K562 (cell line): ENCODE measurements around the gene PNMA5. TPM values are rescaled to one million over a fixed set of nuclear protein-coding genes. Genes with fewer than 3 reads are reported as not detected.
"Not testable (repeated sequence)": the region's sequence is repeated elsewhere in the genome, so short reads cannot be mapped to it uniquely, and the experiment has no call there.

ENCODE experiments used
- ATAC-seq: fragments of 200-7000 bp; cut with Tn5 transposase; 3 replicates; pipeline ENCODE4 v1.9.1; 2020; ENCODE audit warnings: moderate library complexity
- BruUV-seq: library from RNA; stranded (reverse); fragments of 400-500 nt; replicated peaks from 2 replicates; lab custom pipeline; 2021; lab: Mats Ljungman, UMichigan
- CTCF ChIA-PET: fragments of 300-600 bp; formaldehyde crosslinking; extraction: SDS; loops from one replicate; lab custom pipeline; 2021; ENCODE audit warnings: low intra/inter-chr PET ratio; lab: Yijun Ruan, JAX
- POLR2A ChIA-PET: fragments of 300-600, 350-650 bp; sonication (Branson Sonifier 250); formaldehyde crosslinking; extraction: SDS; loops from one replicate; lab custom pipeline; 2021; ENCODE audit warnings: antibody characterized with exemption, inconsistent platforms; lab: Yijun Ruan, JAX
- DNase-seq, 4 experiments: peaks; one replicate each; pipeline versions ENCODE4 v3.0.0 to v3.0.0-alpha.2; 2011 to 2018; ENCODE audit warnings: low spot score in 3 of 4, mixed read lengths in 3 of 4; ENCODE audit errors: extremely low read depth in 1 of 4
- FAIRE-seq: peaks from 2 replicates; lab custom pipeline; 2011; peaks lifted over from hg19 to GRCh38; lab: Jason Lieb, UNC
- H2AFZ ChIP-seq: 2 replicates; pipeline ENCODE4 v1.6.0; 2011; ENCODE audit warnings: low read depth, low read length, control low read depth, inconsistent platforms
- H3K27ac ChIP-seq: fragments of 200-600 bp; 3 replicates; pipeline ENCODE4 v1.8.0; 2011; ENCODE audit warnings: low read depth, mild to moderate bottlenecking, control low read depth, inconsistent platforms, low read length, moderate library complexity, mixed read lengths; ENCODE audit errors: extremely low read depth
- H3K27me3 ChIP-seq, 2 experiments: fragments of 300-600 bp in 1 of 2; 2 replicates in 1 of 2; 3 replicates in 1 of 2; pipeline versions ENCODE4 v1.6.0 to v1.8.0; 2011; ENCODE audit warnings: inconsistent platforms in 2 of 2, low read length in 2 of 2, mild to moderate bottlenecking in 1 of 2, mixed read lengths in 1 of 2, moderate library complexity in 1 of 2; ENCODE audit not compliant: control insufficient read depth in 2 of 2, insufficient read depth in 2 of 2
- H3K36me3 ChIP-seq: fragments of 300-600 bp; 3 replicates; pipeline ENCODE4 v1.8.0; 2011; ENCODE audit warnings: mild to moderate bottlenecking, low read length, inconsistent platforms; ENCODE audit not compliant: control insufficient read depth, insufficient read depth
- H3K4me1 ChIP-seq, 2 experiments: fragments of 200-600 bp in 1 of 2; replicated peaks in 1 of 2; 2 replicates in 1 of 2; 3 replicates in 1 of 2; pipeline versions ENCODE4 v1.5.1 to v1.8.0; 2011; ENCODE audit warnings: inconsistent platforms in 2 of 2, low read length in 2 of 2, mild to moderate bottlenecking in 1 of 2, mixed read lengths in 1 of 2, moderate library complexity in 1 of 2; ENCODE audit not compliant: control insufficient read depth in 2 of 2, insufficient read depth in 2 of 2
- H3K4me2 ChIP-seq: 2 replicates; pipeline ENCODE4 v1.6.1; 2011; ENCODE audit warnings: low read length, control low read depth, inconsistent platforms, mixed read lengths; ENCODE audit not compliant: insufficient read depth
- H3K4me3 ChIP-seq: fragments of 200-600 bp; sonication (generic), shearing (Covaris generic); 2 replicates; pipeline ENCODE4 v1.5.1; 2016; ENCODE audit warnings: control low read depth, inconsistent platforms
- H3K79me2 ChIP-seq: fragments of 200-600 bp; 3 replicates; pipeline ENCODE4 v1.8.0; 2011; ENCODE audit warnings: low read length, inconsistent platforms; ENCODE audit not compliant: control insufficient read depth, insufficient read depth
- H3K9ac ChIP-seq, 2 experiments: 2 replicates each; pipeline versions ENCODE4 v1.6.0 to v1.6.1; 2011; ENCODE audit warnings: low read depth in 2 of 2, low read length in 2 of 2, control low read depth in 1 of 2, inconsistent platforms in 1 of 2, mild to moderate bottlenecking in 1 of 2, mixed read lengths in 1 of 2; ENCODE audit not compliant: insufficient read depth in 1 of 2
- H3K9me1 ChIP-seq: one replicate; pipeline ENCODE4 v1.6.0; 2011; ENCODE audit warnings: inconsistent platforms, mild to moderate bottlenecking, low read length, moderate library complexity; ENCODE audit not compliant: control insufficient read depth, insufficient read depth
- H3K9me3 ChIP-seq: replicated peaks from 2 replicates; pipeline ENCODE4 v1.5.1; 2011; ENCODE audit warnings: low read depth, low read length, inconsistent platforms; ENCODE audit not compliant: control insufficient read depth, insufficient read depth
- H4K20me1 ChIP-seq: replicated peaks from 2 replicates; pipeline ENCODE4 v1.6.1; 2011; ENCODE audit warnings: low read length, inconsistent platforms, mixed read lengths; ENCODE audit not compliant: control insufficient read depth, insufficient read depth
- HOXB6 ChIP-seq: fragments of 250-450 bp; sonication (Bioruptor Pico); IDR thresholded peaks from 2 replicates; pipeline ENCODE4 v1.5.1; 2022; ENCODE audit warnings: mild to moderate bottlenecking, borderline replicate concordance
- ZNF518B ChIP-seq: fragments of 250-450 bp; sonication (Bioruptor Pico); IDR thresholded peaks from 2 replicates; pipeline ENCODE4 v1.5.0; 2021; ENCODE audit warnings: mild to moderate bottlenecking, moderate library complexity
- WGBS: fragments of 100-300 bp; shearing (Covaris generic); methylation state at CpG from one replicate; pipeline ENCODE4 v1.1.6; 2016; ENCODE audit warnings: low coverage, mixed read lengths; ENCODE audit not compliant: insufficient coverage; ENCODE audit errors: missing lambda C conversion rate; 5-methylcytosine and 5-hydroxymethylcytosine counted together
- in situ Hi-C: fragments of 300-500 bp; cut with MboI; formaldehyde crosslinking; loops from 4 replicates; pipeline ENCODE4 v1.15.0; 2018; ENCODE audit warnings: inconsistent platforms, mixed read lengths
- intact Hi-C: fragments of 100-400 bp; cut with micrococcal nuclease; formaldehyde crosslinking; loops from 2 replicates; pipeline ENCODE4 v1.14.2; 2022
- polyA plus RNA-seq, 8 experiments: library from polyadenylated mRNA; depleted of rRNA in 4 of 8; stranded (reverse) in 5 of 8; unstranded in 3 of 8; fragments of >200 nt; fragmentation: Nextera tagmentation in 2 of 8; fragmentation: Illumina TruSeq in 1 of 8; extraction: Ambion mirVana in 2 of 8; extraction: Trizol in 1 of 8; gene quantifications; 2 replicates each; pipeline versions ENCODE4 v1.2.1 to v1.2.3, GENCODE V29; 2011 to 2014; ENCODE audit warnings: inconsistent platforms in 1 of 8, missing spikeins in 1 of 8
- total RNA-seq, 7 experiments: library from RNA; depleted of rRNA in 6 of 7; stranded (reverse); fragments of >200 nt in 6 of 7; fragmentation: Illumina TruSeq in 2 of 7; extraction: Trizol in 2 of 7; gene quantifications; 2 replicates each; pipeline versions ENCODE4 v1.2.1 to v1.2.3, GENCODE V29; 2011 to 2021; ENCODE audit warnings: low replicate concordance in 1 of 7

Gene PNMA5
- total and polyA plus RNA-seq, 9 of the 15 experiments (the other 6 are each of a cell fraction or from before 2014, with no cell fraction given) = 0.03 to 0.20 (median 0.07) TPM; not detected in 3

DNA sequence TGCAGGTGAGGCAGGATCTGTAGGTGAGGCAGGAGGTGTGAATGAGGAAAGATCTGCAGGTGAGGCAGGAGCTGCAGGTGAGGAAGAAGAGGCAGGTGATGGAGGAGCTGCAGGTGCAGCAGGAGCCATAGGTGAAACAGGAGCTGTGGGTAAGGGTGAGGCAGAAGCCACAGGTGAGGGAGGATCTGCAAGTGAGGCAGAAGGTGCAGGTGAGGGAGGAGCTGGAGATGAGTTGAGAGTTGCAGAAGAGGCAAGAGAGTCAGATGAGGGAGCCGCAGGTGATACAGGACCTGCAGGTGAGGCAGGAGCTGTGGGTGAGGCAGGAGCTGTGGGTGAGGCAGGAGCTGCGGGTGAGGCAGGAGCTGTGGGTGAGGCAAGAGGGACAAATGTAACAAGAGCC lies 35.2 kb upstream of the PNMA5 start (continued):
- TF ChIP-seq ZNF518B (CRISPR knock-in tag) = no peak
- no peak for TF ChIP-seq HOXB6 (CRISPR knock-in tag)

GRCh38 chrX:153028487-153028886 lies 34.6 kb upstream of the PNMA5 start:
- H3K79me2 ChIP-seq, CTCF ChIA-PET, DNase-seq, H3K4me3 ChIP-seq, H3K9ac ChIP-seq, intact Hi-C loops, ATAC-seq, H2AFZ ChIP-seq, H3K36me3 ChIP-seq, in situ Hi-C loops, BruUV-seq, H3K9me1 ChIP-seq, H3K4me2 ChIP-seq, H3K9me3 ChIP-seq, H4K20me1 ChIP-seq, FAIRE-seq, H3K27ac ChIP-seq, H3K27me3 ChIP-seq: not testable (repeated sequence)
- peaks cover 0 to 10% of the 10 kb centered on the region in 2 experiments; a peak in 2 of 5 replicates for H3K4me1 ChIP-seq
- WGBS = 6% methylated on average over 2 of the region's 11 CpGs
- POLR2A ChIA-PET = interaction anchor here (0.8 to 1.0 kb wide), 2 partner anchors 26 to 209 kb away, joined by 3 to 4 read pairs; no protein-coding TSS in a partner anchor

DNA sequence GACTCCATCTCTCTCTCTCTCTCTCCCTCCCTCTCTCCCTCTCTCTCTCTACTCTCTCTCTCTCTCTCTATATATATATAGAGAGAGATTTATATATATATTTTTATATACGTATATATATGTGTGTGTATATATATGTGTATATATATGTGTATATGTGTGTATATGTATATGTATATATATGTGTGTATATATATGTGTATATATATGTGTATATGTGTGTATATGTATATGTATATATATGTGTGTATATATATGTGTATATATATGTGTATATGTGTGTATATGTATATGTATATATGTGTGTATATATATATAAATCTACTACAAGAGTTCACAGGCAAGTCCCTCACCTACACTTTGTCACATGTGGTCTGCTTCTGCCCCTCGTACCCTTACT lies 32.6 kb upstream of the PNMA5 start:
- H3K79me2 ChIP-seq, BruUV-seq, H3K27me3 ChIP-seq, ATAC-seq, intact Hi-C loops, H3K27ac ChIP-seq, in situ Hi-C loops, POLR2A ChIA-PET, H2AFZ ChIP-seq, DNase-seq, H3K9me3 ChIP-seq, H3K36me3 ChIP-seq, H3K4me2 ChIP-seq, H3K9ac ChIP-seq, H3K4me3 ChIP-seq, H3K9me1 ChIP-seq, FAIRE-seq, H4K20me1 ChIP-seq, H3K4me1 ChIP-seq: not testable (repeated sequence)
- WGBS = 0% methylated on average over 1 of the region's 2 CpGs
- CTCF ChIA-PET = interaction anchor here (0.6 kb wide), 1 partner anchor 126 kb away, joined by 3 read pairs; no protein-coding TSS in a partner anchor
